Stomach (tissue), 4 donors: ENCODE data around the gene MCF2L2.

ENCODE experiments used
- CTCF ChIP-seq, 7 experiments: fragments of 450-650 bp in 4 of 7; fragments of 200-600 bp in 3 of 7; sonication (generic) in 3 of 7; IDR thresholded peaks; one replicate each; pipeline ENCODE4 v1.5.1; 2016 to 2019; ENCODE audit warnings: antibody characterized with exemption in 7 of 7, control low read depth in 2 of 7, mild to moderate bottlenecking in 1 of 7
- EP300 ChIP-seq: sonication (generic); formaldehyde crosslinking; IDR thresholded peaks from one replicate; pipeline ENCODE4 v1.6.1; 2017; ENCODE audit warnings: antibody characterized with exemption

GRCh38 chr3:183229178-183229577 lies 199.2 kb downstream of the MCF2L2 start:
- TF ChIP-seq CTCF (IDR thresholded peaks at IDR 0.05) (no peak), EP300 (no peak)
